Measurements from ENCODE around the gene PNPT1. TPM values are rescaled to one million over a fixed set of nuclear protein-coding genes. Genes with fewer than 3 reads are reported as not detected.

PNPT1 gene
- total and polyA plus RNA-seq, 9 donors = 12.7 to 19.0 (median 15.2) TPM

Other genes with a start within 250 kb of the PNPT1 start
- 21.1 TPM for gene CFAP36, start 174.1 kb downstream of the PNPT1 start, total RNA-seq
- gene CFAP36, start 174.1 kb downstream of the PNPT1 start, polyA plus RNA-seq (ENCODE audit: insufficient read depth in 1 of 8, insufficient read length in 8 of 8, low replicate concordance in 1 of 8) = 10 to 100 TPM; 22.2 to 35.7 (median 31.1) TPM
- gene PPP4R3B, start 76.2 kb downstream of the PNPT1 start, total RNA-seq = 34.7 TPM
- 10 to 100 TPM; 33.4 to 52.0 (median 42.0) TPM for gene PPP4R3B, start 76.2 kb downstream of the PNPT1 start, polyA plus RNA-seq (ENCODE audit: insufficient read depth in 1 of 8, insufficient read length in 8 of 8, low replicate concordance in 1 of 8)
- 19.7 TPM for gene EFEMP1, start 229.9 kb upstream of the PNPT1 start, total RNA-seq
- gene EFEMP1, start 229.9 kb upstream of the PNPT1 start, polyA plus RNA-seq (ENCODE audit: insufficient read depth in 1 of 8, insufficient read length in 8 of 8, low replicate concordance in 1 of 8) = 10 to 100 TPM; 18.6 to 39.0 (median 27.3) TPM